Endothelial cell of umbilical vein (primary cell): ENCODE data around the gene LAP3. TPM values are rescaled to one million over a fixed set of nuclear protein-coding genes. Genes with fewer than 3 reads are reported as not detected.

ENCODE experiments used
- BruUV-seq: library from RNA; stranded (reverse); fragments of 400-500 nt; replicated peaks from 2 replicates; lab custom pipeline; 2021; lab: Mats Ljungman, UMichigan
- CTCF ChIA-PET: fragments of 300-600, 350-600 bp; sonication (Branson Sonifier 250); formaldehyde crosslinking; loops from one replicate; lab custom pipeline; 2021; ENCODE audit warnings: antibody characterized with exemption, inconsistent platforms; lab: Charles Lee
- POLR2A ChIA-PET: fragments of 300-600, 350-600 bp; sonication (Branson Sonifier 250); formaldehyde crosslinking; loops from one replicate; lab custom pipeline; 2021; ENCODE audit warnings: antibody characterized with exemption, inconsistent platforms; lab: Charles Lee
- DNase-seq: peaks from one replicate; pipeline ENCODE4 v3.0.0-alpha.2; 2011; ENCODE audit warnings: low read depth, low spot score
- FAIRE-seq: peaks from 2 replicates; lab custom pipeline; 2011; peaks lifted over from hg19 to GRCh38; lab: Jason Lieb, UNC
- H2AFZ ChIP-seq: 2 replicates; pipeline ENCODE4 v1.6.0; 2012; ENCODE audit warnings: low read depth, low read length, control low read depth, inconsistent platforms
- H3K27ac ChIP-seq: 2 replicates; pipeline ENCODE4 v1.5.1; 2011; ENCODE audit warnings: low read depth, mild to moderate bottlenecking, control low read depth, low read length, moderate library complexity; ENCODE audit not compliant: insufficient read depth
- H3K27me3 ChIP-seq, 2 experiments: 2 replicates each; pipeline versions ENCODE4 v1.6.0 to v1.6.1; 2011; ENCODE audit warnings: low read length in 2 of 2, mixed read lengths in 1 of 2; ENCODE audit not compliant: control insufficient read depth in 2 of 2, insufficient read depth in 2 of 2
- H3K36me3 ChIP-seq, 2 experiments: 2 replicates in 1 of 2; 3 replicates in 1 of 2; pipeline ENCODE4 v1.5.1; 2011; ENCODE audit warnings: low read length in 2 of 2, mild to moderate bottlenecking in 1 of 2, moderate library complexity in 1 of 2; ENCODE audit not compliant: control insufficient read depth in 2 of 2, insufficient read depth in 2 of 2; ENCODE audit errors: extremely low read depth in 1 of 2
- H3K4me1 ChIP-seq: 3 replicates; pipeline ENCODE4 v1.5.1; 2011; ENCODE audit warnings: mild to moderate bottlenecking, low read length; ENCODE audit not compliant: control insufficient read depth, insufficient read depth; ENCODE audit errors: extremely low read depth
- H3K4me2 ChIP-seq: 2 replicates; pipeline ENCODE4 v1.6.1; 2011; ENCODE audit warnings: low read length, control low read depth, mixed read lengths; ENCODE audit not compliant: insufficient read depth
- H3K4me3 ChIP-seq, 3 experiments: fragments of 200-600 bp in 1 of 3; sonication (generic), shearing (Covaris generic) in 1 of 3; replicated peaks in 1 of 3; 2 replicates each; pipeline ENCODE4 v1.5.1; 2011 to 2016; ENCODE audit warnings: control low read depth in 3 of 3, low read length in 3 of 3, mild to moderate bottlenecking in 2 of 3, inconsistent platforms in 1 of 3, low read depth in 1 of 3, moderate library complexity in 1 of 3; ENCODE audit not compliant: insufficient read depth in 1 of 3
- H3K79me2 ChIP-seq: 2 replicates; pipeline ENCODE4 v1.6.0; 2012; ENCODE audit warnings: low read length, inconsistent platforms; ENCODE audit not compliant: control insufficient read depth, insufficient read depth
- H3K9ac ChIP-seq: replicated peaks from 2 replicates; pipeline ENCODE3; 2011; ENCODE audit warnings: low read length, control low read depth; ENCODE audit not compliant: insufficient read depth; ENCODE audit errors: extremely low read depth
- H3K9me1 ChIP-seq: replicated peaks from 3 replicates; pipeline ENCODE4 v1.6.0; 2011; ENCODE audit warnings: mild to moderate bottlenecking, low read length; ENCODE audit not compliant: control insufficient read depth, insufficient read depth; ENCODE audit errors: extremely low read depth
- H3K9me3 ChIP-seq: replicated peaks from 2 replicates; pipeline ENCODE4 v1.5.1; 2012; ENCODE audit warnings: low read length, inconsistent platforms; ENCODE audit not compliant: control insufficient read depth, insufficient read depth
- H4K20me1 ChIP-seq: replicated peaks from 2 replicates; pipeline ENCODE3; 2011; ENCODE audit warnings: mild to moderate bottlenecking, low read length; ENCODE audit not compliant: control insufficient read depth, insufficient read depth; ENCODE audit errors: extremely low read depth
- EZH2 ChIP-seq: IDR thresholded peaks from 2 replicates; pipeline ENCODE4 v1.6.1; 2012; ENCODE audit warnings: borderline replicate concordance, low read depth, mild to moderate bottlenecking, moderate library complexity, low read length, inconsistent platforms; ENCODE audit not compliant: severe bottlenecking
- FOS ChIP-seq: IDR thresholded peaks from 2 replicates; pipeline ENCODE4 v1.6.1; 2011; ENCODE audit warnings: mild to moderate bottlenecking, low read length, moderate library complexity, borderline replicate concordance; ENCODE audit not compliant: insufficient read depth
- GATA2 ChIP-seq: IDR thresholded peaks from 2 replicates; pipeline ENCODE4 v1.7.0; 2011; ENCODE audit warnings: low read depth, mild to moderate bottlenecking, moderate library complexity, mixed read lengths, low read length; ENCODE audit not compliant: insufficient read length, insufficient read depth
- JUN ChIP-seq: IDR thresholded peaks from 2 replicates; pipeline ENCODE4 v1.6.1; 2011; ENCODE audit warnings: borderline replicate concordance, low read depth; ENCODE audit not compliant: insufficient read length, insufficient read depth
- MAX ChIP-seq: IDR thresholded peaks from 2 replicates; pipeline ENCODE4 v1.6.1; 2011; ENCODE audit not compliant: insufficient read depth, insufficient read length
- MYC ChIP-seq: IDR thresholded peaks from one replicate; pipeline ENCODE4 v1.6.1; 2011; ENCODE audit warnings: mild to moderate bottlenecking, low read depth, low read length
- POLR2A ChIP-seq: IDR thresholded peaks from 2 replicates; pipeline ENCODE4 v1.6.1; 2012; ENCODE audit warnings: low read depth, mild to moderate bottlenecking, control low read depth, low read length
- POLR2AphosphoS5 ChIP-seq: IDR thresholded peaks from 2 replicates; pipeline ENCODE4 v1.6.1; 2012; ENCODE audit warnings: low read depth, mild to moderate bottlenecking, control low read depth, low read length, moderate library complexity; ENCODE audit not compliant: insufficient read depth
- dilution Hi-C: fragments of 300-500 bp; cut with MboI; formaldehyde crosslinking; loops from one replicate; pipeline ENCODE4 v1.15.0; 2019; ENCODE audit warnings: low sequenced_read_pairs; ENCODE audit not compliant: extremely low pct_ligation_motif_present
- intact Hi-C: fragments of 100-400 bp; cut with micrococcal nuclease; formaldehyde crosslinking; loops from one replicate; pipeline ENCODE4 v1.10.0; 2022
- polyA plus RNA-seq, 4 experiments: library from polyadenylated mRNA; depleted of rRNA in 3 of 4; stranded (reverse) in 3 of 4; unstranded in 1 of 4; fragments of >200 nt; gene quantifications; 2 replicates each; pipeline versions ENCODE4 v1.2.1 to v1.2.3, GENCODE V29; 2011 to 2012; ENCODE audit warnings: missing spikeins in 1 of 4
- total RNA-seq: library from RNA; stranded (reverse); gene quantifications from 2 replicates; pipeline ENCODE4 v1.2.3, GENCODE V29; 2021
- TF ChIP-seq, protein P1 (sequence below), 2 donors: IDR thresholded peaks; 1 replicate in 1 of 2; 2 replicates in 1 of 2; pipeline ENCODE4 v1.5.1; 2011; ENCODE audit warnings: low read length in 2 of 2, mild to moderate bottlenecking in 2 of 2, moderate library complexity in 2 of 2, control low read depth in 1 of 2, inconsistent platforms in 1 of 2, low read depth in 1 of 2; ENCODE audit not compliant: insufficient read depth in 1 of 2; ENCODE audit errors: extremely low read depth in 1 of 2

LAP3 gene
- total and polyA plus RNA-seq, 2 donors (not counting 3 experiments of a cell fraction or from before 2014, with no cell fraction given) = 82.4 to 94.8 TPM

DNA sequence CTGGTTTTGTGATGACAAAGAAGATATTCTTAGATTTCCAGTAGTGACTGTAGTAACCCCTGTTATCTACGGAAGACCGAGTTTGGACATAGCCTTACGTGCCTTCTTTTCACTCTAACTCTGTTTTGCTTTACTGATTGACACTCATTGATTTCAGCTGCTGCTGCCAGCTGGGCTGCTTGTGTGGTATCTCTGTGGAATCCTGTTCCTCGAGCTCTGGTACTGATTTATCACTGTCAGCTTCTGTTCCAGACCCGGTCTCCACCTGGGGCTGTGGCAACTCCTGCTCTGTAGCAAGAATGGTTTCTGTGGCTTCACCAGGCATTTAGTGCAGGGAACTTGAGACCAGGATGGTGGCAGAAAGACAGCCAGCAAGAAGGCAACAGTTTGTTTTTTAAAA is 24.6 kb upstream of the LAP3 start:
- no peaks in the 10 kb centered on the region for H3K9me3 ChIP-seq
- no peak overlapping the region for H3K9ac ChIP-seq
- CTCF ChIA-PET = interaction anchor here (0.9 to 1.5 kb wide), 2 partner anchors 16 to 84 kb away, joined by 3 read pairs; no protein-coding TSS in a partner anchor
- intact Hi-C loops (no loop called here), dilution Hi-C loops (no loop called here)
- no peak overlapping the region for H3K4me2 ChIP-seq
- H3K36me3 ChIP-seq = no peaks in the 10 kb centered on the region
- H3K79me2 ChIP-seq = no peaks in the 10 kb centered on the region
- no peak for FAIRE-seq
- no TSS peak for BruUV-seq
- no peak for TF ChIP-seq GATA2
- no peak for TF ChIP-seq MYC
- TF ChIP-seq EZH2 = no peak
- TF ChIP-seq, protein P1, sequence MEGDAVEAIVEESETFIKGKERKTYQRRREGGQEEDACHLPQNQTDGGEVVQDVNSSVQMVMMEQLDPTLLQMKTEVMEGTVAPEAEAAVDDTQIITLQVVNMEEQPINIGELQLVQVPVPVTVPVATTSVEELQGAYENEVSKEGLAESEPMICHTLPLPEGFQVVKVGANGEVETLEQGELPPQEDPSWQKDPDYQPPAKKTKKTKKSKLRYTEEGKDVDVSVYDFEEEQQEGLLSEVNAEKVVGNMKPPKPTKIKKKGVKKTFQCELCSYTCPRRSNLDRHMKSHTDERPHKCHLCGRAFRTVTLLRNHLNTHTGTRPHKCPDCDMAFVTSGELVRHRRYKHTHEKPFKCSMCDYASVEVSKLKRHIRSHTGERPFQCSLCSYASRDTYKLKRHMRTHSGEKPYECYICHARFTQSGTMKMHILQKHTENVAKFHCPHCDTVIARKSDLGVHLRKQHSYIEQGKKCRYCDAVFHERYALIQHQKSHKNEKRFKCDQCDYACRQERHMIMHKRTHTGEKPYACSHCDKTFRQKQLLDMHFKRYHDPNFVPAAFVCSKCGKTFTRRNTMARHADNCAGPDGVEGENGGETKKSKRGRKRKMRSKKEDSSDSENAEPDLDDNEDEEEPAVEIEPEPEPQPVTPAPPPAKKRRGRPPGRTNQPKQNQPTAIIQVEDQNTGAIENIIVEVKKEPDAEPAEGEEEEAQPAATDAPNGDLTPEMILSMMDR (IDR thresholded peaks at IDR 0.05; ENCODE audit: extremely low read depth in 1 of 2, insufficient read depth in 1 of 2, low read depth in 1 of 2, low read length in 2 of 2) = no peak
- no peak for TF ChIP-seq POLR2A
- TF ChIP-seq POLR2AphosphoS5 = no peak
- TF ChIP-seq FOS = no peak
- TF ChIP-seq JUN = no peak
- TF ChIP-seq MAX = no peak
- no peak for DNase-seq
- no peak overlapping the region for H2AFZ ChIP-seq
- POLR2A ChIA-PET = no interaction called here
- H3K9me1 ChIP-seq = no peaks in the 10 kb centered on the region
- no peak overlapping the region for H3K27ac ChIP-seq
- H4K20me1 ChIP-seq = no peaks in the 10 kb centered on the region
- peaks cover 9 to 11% of the 10 kb centered on the region in 2 experiments for H3K27me3 ChIP-seq
- H3K4me1 ChIP-seq = no peaks in the 10 kb centered on the region
- H3K4me3 ChIP-seq = no peak overlapping the region
